ENCODE results near the gene UBN1. TPM values are rescaled to one million over a fixed set of nuclear protein-coding genes. Genes with fewer than 3 reads are reported as not detected.

The UBN1 gene
- total RNA-seq, 2 experiments from 2014 or later: 45.7 to 45.8 TPM

GRCh38 chr16:4931381-4931780 lies 84.1 kb downstream of the UBN1 start:
- Histone ChIP-seq H3K27ac (ENCODE audit: low read depth in 1 of 2, low read length in 2 of 2) (no peak overlapping the region), H3K27me3 (ENCODE audit: control insufficient read depth in 1 of 2, insufficient read depth in 2 of 2, low read length in 2 of 2) (peaks cover 19 to 24% of the 10 kb centered on the region in 2 experiments), H3K4me3 (ENCODE audit: low read length) (no peak overlapping the region), H3K9me3 (ENCODE audit: control insufficient read depth in 1 of 2, insufficient read depth in 1 of 2, low read length in 2 of 2) (peaks cover 10 to 17% of the 10 kb centered on the region in 2 experiments), H3K4me1 (ENCODE audit: insufficient read depth, low read length) (peaks cover 9% of the 10 kb centered on the region), H3K36me3 (ENCODE audit: insufficient read depth, low read length) (no peaks in the 10 kb centered on the region)
- Mint-ChIP-seq H3K27me3 (peaks cover 32% of the 10 kb centered on the region), H3K4me3 (no peak overlapping the region), H3K27ac (no peak overlapping the region), H3K4me1 (ENCODE audit: low read depth) (no peaks in the 10 kb centered on the region), H3K36me3 (ENCODE audit: low read depth) (no peaks in the 10 kb centered on the region), H3K9me3 (peaks cover 4% of the 10 kb centered on the region)
- POLR2A ChIA-PET: no interaction called here
- no peak for TF ChIP-seq CTCF (IDR thresholded peaks at IDR 0.05)
- intact Hi-C loops (cut with DNase I, micrococcal nuclease): no loop called here
- no peak for DNase-seq
- CTCF ChIA-PET: no interaction called here
- ATAC-seq (ENCODE audit: poor library complexity): no peak

Other genes with a start within 250 kb of the UBN1 start
- 10 to 100 TPM; 17.5 to 19.3 TPM for gene UBALD1, start 232.6 kb upstream of the UBN1 start, total RNA-seq
- 10 to 100 TPM; 45.9 to 48.6 TPM for gene MGRN1, start 222.7 kb upstream of the UBN1 start, total RNA-seq
- gene NUDT16L1, start 153.9 kb upstream of the UBN1 start, total RNA-seq: 10 to 100 TPM; 75.2 to 78.9 TPM
- gene ANKS3, start 113.2 kb upstream of the UBN1 start, total RNA-seq: 10 to 100 TPM; 13.5 TPM
- gene DNAAF8, start 112.9 kb upstream of the UBN1 start, total RNA-seq: under 1 TPM in 1 of 2 experiments, not detected in 1; 0.25 TPM
- 10 to 100 TPM; 11.8 to 12.4 TPM for gene ZNF500, start 80.3 kb upstream of the UBN1 start, total RNA-seq
- not detected for gene SEPTIN12, start 59.1 kb upstream of the UBN1 start, total RNA-seq
- not detected for gene SMIM22, start 52.1 kb upstream of the UBN1 start, total RNA-seq
- 10 to 100 TPM in 1 of 2 experiments, 1 to 10 TPM in 1; 9.4 to 11.0 TPM for gene ROGDI, start 44.8 kb upstream of the UBN1 start, total RNA-seq
- gene GLYR1, start 193 bp upstream of the UBN1 start, total RNA-seq: 10 to 100 TPM; 71.7 to 77.2 TPM
- gene PPL, start 89.7 kb downstream of the UBN1 start, total RNA-seq: not detected
- gene SEC14L5, start 110.8 kb downstream of the UBN1 start, total RNA-seq: not detected
- 10 to 100 TPM; 30.0 to 34.0 TPM for gene NAGPA, start 186.5 kb downstream of the UBN1 start, total RNA-seq
- gene C16orf89, start 218.5 kb downstream of the UBN1 start, total RNA-seq: not detected
- 1 to 10 TPM; 8.9 to 9.0 TPM for gene ALG1, start 224.4 kb downstream of the UBN1 start, total RNA-seq

Data from CD4-positive, alpha-beta T cell (primary cell).